Nephron (organoid): ENCODE data around the gene HBB.

Source experiments
- H3K27ac Mint-ChIP-seq, 3 experiments: 2 replicates each; pipeline ENCODE4 v1.8.0; 2020; ENCODE audit warnings: mixed read lengths in 3 of 3, mild to moderate bottlenecking in 2 of 3, moderate library complexity in 1 of 3
- H3K27me3 Mint-ChIP-seq: 2 replicates; pipeline ENCODE4 v1.8.0; 2021; ENCODE audit warnings: low read depth, mild to moderate bottlenecking, moderate library complexity, mixed read lengths
- H3K36me3 Mint-ChIP-seq: 2 replicates; pipeline ENCODE4 v1.8.0; 2020; ENCODE audit warnings: low read depth, mixed read lengths
- H3K4me1 Mint-ChIP-seq: 2 replicates; pipeline ENCODE4 v1.8.0; 2020; ENCODE audit warnings: mixed read lengths
- H3K4me3 Mint-ChIP-seq, 3 experiments: 2 replicates each; pipeline ENCODE4 v1.8.0; 2020; ENCODE audit warnings: mild to moderate bottlenecking in 3 of 3, mixed read lengths in 3 of 3, moderate library complexity in 2 of 3
- H3K9me3 Mint-ChIP-seq: 2 replicates; pipeline ENCODE4 v1.8.0; 2020; ENCODE audit warnings: mixed read lengths
- CTCF ChIP-seq, 3 experiments: fragments of 200-600 bp; sonication (generic); IDR thresholded peaks; one replicate each; pipeline ENCODE4 v1.5.0; 2021; ENCODE audit warnings: antibody characterized with exemption in 3 of 3; ENCODE audit not compliant: unreplicated experiment in 3 of 3

The HBB gene

GRCh38 chr11:5192738-5193137, 34.1 kb downstream of the HBB start:
- H3K9me3 Mint-ChIP-seq: peaks cover 9% of the 10 kb centered on the region
- H3K36me3 Mint-ChIP-seq: no peaks in the 10 kb centered on the region
- no peak overlapping the region for H3K4me3 Mint-ChIP-seq
- TF ChIP-seq CTCF (IDR thresholded peaks at IDR 0.05; ENCODE audit: unreplicated experiment in 3 of 3): no peak
- H3K27me3 Mint-ChIP-seq: no peaks in the 10 kb centered on the region
- H3K27ac Mint-ChIP-seq: no peak overlapping the region
- no peaks in the 10 kb centered on the region for H3K4me1 Mint-ChIP-seq

GRCh38 chr11:5188201-5188600, 38.7 kb downstream of the HBB start:
- no peaks in the 10 kb centered on the region for H3K27me3 Mint-ChIP-seq
- no peaks in the 10 kb centered on the region for H3K36me3 Mint-ChIP-seq
- no peak overlapping the region for H3K4me3 Mint-ChIP-seq
- no peak for TF ChIP-seq CTCF (IDR thresholded peaks at IDR 0.05; ENCODE audit: unreplicated experiment in 3 of 3)
- H3K27ac Mint-ChIP-seq: no peak overlapping the region
- H3K4me1 Mint-ChIP-seq: no peaks in the 10 kb centered on the region
- H3K9me3 Mint-ChIP-seq: peaks cover 8% of the 10 kb centered on the region

GRCh38 chr11:5178046-5178837, 48.6 kb downstream of the HBB start:
- Mint-ChIP-seq H3K9me3 (no peaks in the 10 kb centered on the region), H3K27me3 (peaks cover 3% of the 10 kb centered on the region), H3K4me1 (no peaks in the 10 kb centered on the region), H3K36me3 (no peaks in the 10 kb centered on the region), H3K4me3 (no peak overlapping the region), H3K27ac (no peak overlapping the region)
- no peak for TF ChIP-seq CTCF (IDR thresholded peaks at IDR 0.05; ENCODE audit: unreplicated experiment in 3 of 3)
